MM.1S (cell line): ENCODE measurements around the gene RUNDC3A.

ENCODE experiments used
- CTCF ChIP-seq: fragments of 300-600 bp; sonication (generic); IDR thresholded peaks from 2 replicates; pipeline ENCODE4 v1.5.1; 2016; ENCODE audit warnings: antibody characterized with exemption, low read length, mixed read lengths
- EZH2 ChIP-seq: fragments of 300-600 bp; sonication (generic); optimal IDR thresholded peaks from 2 replicates; pipeline ENCODE3; 2017; ENCODE audit warnings: low read depth, mild to moderate bottlenecking, antibody characterized with exemption, low read length, mixed read lengths

DNA sequence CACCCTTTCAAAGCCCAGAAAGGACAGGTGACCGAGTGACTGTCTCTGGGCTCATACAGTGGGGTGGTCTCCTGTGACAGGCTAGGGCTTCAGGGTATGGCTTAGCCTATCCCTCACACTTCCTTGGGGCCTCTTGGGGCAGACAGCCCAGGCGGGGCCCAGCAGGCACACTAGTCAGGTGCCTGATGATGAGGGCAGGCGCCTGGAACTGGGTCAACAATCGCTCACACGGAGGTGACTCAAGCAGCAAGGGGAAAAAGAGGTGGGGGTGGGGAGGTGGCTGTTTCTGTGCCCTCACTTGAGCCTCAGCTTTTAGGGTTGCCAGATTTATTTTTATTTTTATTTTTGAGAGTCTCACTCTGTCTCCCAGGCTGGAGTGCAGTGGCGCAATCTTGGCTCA, 30.3 kb downstream of the RUNDC3A start:
- TF ChIP-seq CTCF (no peak), EZH2 (no peak)
